Liver (tissue), 9 donors: ENCODE results near the gene ENDOG. TPM values are rescaled to one million over a fixed set of nuclear protein-coding genes. Genes with fewer than 3 reads are reported as not detected.
"Not testable (repeated sequence)": the region's sequence is repeated elsewhere in the genome, so short reads cannot be mapped to it uniquely, and the experiment has no call there.

Source experiments
- DNase-seq: peaks from one replicate; pipeline ENCODE4 v3.0.0-alpha.2; 2017; ENCODE audit warnings: low spot score
- H3K27ac ChIP-seq, 2 donors: one replicate each; pipeline ENCODE4 v1.7.0; 2013; ENCODE audit warnings: inconsistent platforms in 2 of 2, low read length in 2 of 2, control low read depth in 1 of 2, low read depth in 1 of 2, mild to moderate bottlenecking in 1 of 2
- H3K27me3 ChIP-seq, 4 donors: one replicate each; pipeline versions ENCODE4 v1.6.1 to v1.7.0; 2013; ENCODE audit warnings: low read length in 3 of 4, inconsistent platforms in 1 of 4, mild to moderate bottlenecking in 1 of 4, moderate library complexity in 1 of 4; ENCODE audit not compliant: control insufficient read depth in 4 of 4, insufficient read depth in 4 of 4
- H3K36me3 ChIP-seq, 4 donors: one replicate each; pipeline versions ENCODE4 v1.6.1 to v1.7.0; 2013; ENCODE audit warnings: low read length in 3 of 4, mild to moderate bottlenecking in 3 of 4, low read depth in 1 of 4, moderate library complexity in 1 of 4; ENCODE audit not compliant: control insufficient read depth in 4 of 4, insufficient read depth in 3 of 4
- H3K4me1 ChIP-seq, 4 donors: one replicate each; pipeline versions ENCODE4 v1.6.1 to v1.7.0; 2013; ENCODE audit warnings: low read length in 3 of 4, mild to moderate bottlenecking in 3 of 4, moderate library complexity in 1 of 4; ENCODE audit not compliant: control insufficient read depth in 4 of 4, insufficient read depth in 4 of 4
- H3K4me3 ChIP-seq, 3 donors: one replicate each; pipeline versions ENCODE4 v1.6.1 to v1.7.0; 2013; ENCODE audit warnings: low read length in 3 of 3, control low read depth in 1 of 3, low read depth in 1 of 3, mild to moderate bottlenecking in 1 of 3
- H3K9ac ChIP-seq, 2 donors: one replicate each; pipeline ENCODE4 v1.7.0; 2013; ENCODE audit warnings: low read length in 2 of 2, mild to moderate bottlenecking in 2 of 2, moderate library complexity in 2 of 2, control low read depth in 1 of 2, low read depth in 1 of 2
- H3K9me3 ChIP-seq, 4 donors: one replicate each; pipeline versions ENCODE4 v1.6.1 to v1.7.0; 2013; ENCODE audit warnings: low read length in 3 of 4; ENCODE audit not compliant: control insufficient read depth in 4 of 4
- CTCF ChIP-seq: fragments of 150-350 bp; IDR thresholded peaks from 2 replicates; pipeline ENCODE4 v1.5.1; 2017; ENCODE audit warnings: improper control_type of control experiment, low read depth, low read length; ENCODE audit not compliant: missing input control
- FOXA1 ChIP-seq: IDR thresholded peaks from 2 replicates; pipeline ENCODE4 v1.6.1; 2016; ENCODE audit warnings: antibody characterized with exemption
- FOXA2 ChIP-seq: IDR thresholded peaks from 2 replicates; pipeline ENCODE4 v1.6.1; 2016; ENCODE audit warnings: antibody characterized with exemption
- YY1 ChIP-seq: IDR thresholded peaks from 2 replicates; pipeline ENCODE4 v1.6.1; 2016; ENCODE audit warnings: antibody characterized with exemption, mild to moderate bottlenecking
- WGBS: extraction: QIAGEN DNeasy Blood & Tissue Kit; methylation state at CpG from one replicate; pipeline ENCODE4 v1.1.7; 2013; 5-methylcytosine and 5-hydroxymethylcytosine counted together
- polyA plus RNA-seq, 2 donors: library from polyadenylated mRNA; stranded (reverse) in 1 of 2; unstranded in 1 of 2; fragments of 200-250 nt in 1 of 2; fragments of >200 nt in 1 of 2; fragmentation: Nextera tagmentation in 1 of 2; extraction: Ambion mirVana in 1 of 2; gene quantifications; one replicate each; pipeline versions ENCODE4 v1.2.1 to v1.2.3, GENCODE V29; 2013 to 2015
- total RNA-seq, 2 donors: library from RNA; depleted of rRNA; stranded (reverse); fragments of >200 nt; gene quantifications; one replicate each; pipeline ENCODE4 v1.2.3, GENCODE V29; 2014
- donor health status: healthy.
- donor health status: healthy.
- donor health status: healthy.
- donor health status: healthy.
- donor health status: healthy.

Gene ENDOG
- total and polyA plus RNA-seq, 4 donors: 11.3 to 25.0 (median 15.0) TPM

DNA sequence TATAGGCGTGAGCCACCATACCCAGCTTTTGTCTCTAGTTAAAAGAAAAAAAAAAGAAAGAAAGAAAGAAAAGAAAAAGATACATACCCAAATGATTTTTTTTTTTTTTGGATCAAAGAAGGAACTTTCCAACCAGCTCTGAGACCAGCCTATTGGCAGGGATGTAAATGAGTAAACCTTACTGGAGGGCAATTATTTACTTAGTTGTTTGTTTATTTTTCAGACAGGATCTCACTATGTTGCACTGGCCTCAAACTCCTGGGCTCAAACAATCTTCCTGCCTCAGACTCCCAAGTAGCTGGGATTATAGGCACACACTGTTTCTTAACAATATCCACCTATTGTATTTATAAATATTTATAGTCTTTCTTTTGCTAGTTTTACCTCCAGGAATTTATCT is 22.2 kb downstream of the ENDOG start:
- Histone ChIP-seq H3K4me1 (peaks cover 0 to 6% (median 1%) of the 10 kb centered on the region in 4 donors), H3K9ac (no peak overlapping the region), H3K27me3 (no peaks in the 10 kb centered on the region), H3K9me3 (no peaks in the 10 kb centered on the region), H3K36me3 (peaks cover 0 to 10% (median 5%) of the 10 kb centered on the region in 4 donors), H3K4me3 (no peak overlapping the region), H3K27ac (no peak overlapping the region)
- TF ChIP-seq FOXA2 (no peak), FOXA1 (no peak)
- DNase-seq: no peak
- WGBS: 96% methylated on average over 1 of the region's 1 CpG

- H3K4me3 ChIP-seq: no peak overlapping the region
- no peak for DNase-seq
- TF ChIP-seq YY1: no peak
- no peaks in the 10 kb centered on the region for H3K27me3 ChIP-seq
- no peak overlapping the region for H3K9ac ChIP-seq
- no peak overlapping the region for H3K27ac ChIP-seq
- H3K4me1 ChIP-seq: peaks cover 0 to 2% (median 0%) of the 10 kb centered on the region in 4 donors
- H3K36me3 ChIP-seq: peaks cover 0 to 9% (median 5%) of the 10 kb centered on the region in 4 donors
- no peaks in the 10 kb centered on the region for H3K9me3 ChIP-seq
- WGBS: 90% methylated on average over 12 of the region's 12 CpGs
These were observed 23.6 kb downstream of the ENDOG start for GRCh38 chr9:128841694-128842492.

- H3K9ac ChIP-seq, H3K36me3 ChIP-seq, H3K27ac ChIP-seq, H3K9me3 ChIP-seq, H3K4me1 ChIP-seq, H3K4me3 ChIP-seq, H3K27me3 ChIP-seq, DNase-seq: not testable (repeated sequence)
- 97% methylated on average over 7 of the region's 7 CpGs for WGBS
These were observed 24.9 kb downstream of the ENDOG start for GRCh38 chr9:128843171-128843570.

- Histone ChIP-seq H3K4me1 (peaks cover 0 to 5% (median 2%) of the 10 kb centered on the region in 4 donors), H3K27me3 (no peaks in the 10 kb centered on the region), H3K27ac (no peak overlapping the region), H3K9me3 (no peaks in the 10 kb centered on the region), H3K9ac (no peak overlapping the region), H3K4me3 (no peak overlapping the region), H3K36me3 (peaks cover 0 to 9% (median 5%) of the 10 kb centered on the region in 4 donors)
- TF ChIP-seq CTCF: no peak
- 93% methylated on average over 13 of the region's 13 CpGs for WGBS
- DNase-seq: no peak
These were observed 27.1 kb downstream of the ENDOG start for GRCh38 chr9:128845186-128845931.
